ENCODE results near the gene NPAS3.

- TF ChIP-seq CTCF (conservative IDR thresholded peaks at IDR 0.05) (no peak), EZH2 (IDR thresholded peaks at IDR 0.05; ENCODE audit: low read depth) (no peak)
These were observed 525.1 kb downstream of the NPAS3 start for GRCh38 chr14:33463731-33464130.
